Nucleus accumbens (tissue), 56 donors: Measurements from ENCODE around the gene COQ3.
A peak's percentile ranks its signal among the peaks of the same experiment; 100 is the strongest.

Experiments
- DNase-seq, 56 donors: peaks; one replicate each; lab custom pipeline; 2025; lab: John Stamatoyannopoulos, UW

Gene COQ3

DNA sequence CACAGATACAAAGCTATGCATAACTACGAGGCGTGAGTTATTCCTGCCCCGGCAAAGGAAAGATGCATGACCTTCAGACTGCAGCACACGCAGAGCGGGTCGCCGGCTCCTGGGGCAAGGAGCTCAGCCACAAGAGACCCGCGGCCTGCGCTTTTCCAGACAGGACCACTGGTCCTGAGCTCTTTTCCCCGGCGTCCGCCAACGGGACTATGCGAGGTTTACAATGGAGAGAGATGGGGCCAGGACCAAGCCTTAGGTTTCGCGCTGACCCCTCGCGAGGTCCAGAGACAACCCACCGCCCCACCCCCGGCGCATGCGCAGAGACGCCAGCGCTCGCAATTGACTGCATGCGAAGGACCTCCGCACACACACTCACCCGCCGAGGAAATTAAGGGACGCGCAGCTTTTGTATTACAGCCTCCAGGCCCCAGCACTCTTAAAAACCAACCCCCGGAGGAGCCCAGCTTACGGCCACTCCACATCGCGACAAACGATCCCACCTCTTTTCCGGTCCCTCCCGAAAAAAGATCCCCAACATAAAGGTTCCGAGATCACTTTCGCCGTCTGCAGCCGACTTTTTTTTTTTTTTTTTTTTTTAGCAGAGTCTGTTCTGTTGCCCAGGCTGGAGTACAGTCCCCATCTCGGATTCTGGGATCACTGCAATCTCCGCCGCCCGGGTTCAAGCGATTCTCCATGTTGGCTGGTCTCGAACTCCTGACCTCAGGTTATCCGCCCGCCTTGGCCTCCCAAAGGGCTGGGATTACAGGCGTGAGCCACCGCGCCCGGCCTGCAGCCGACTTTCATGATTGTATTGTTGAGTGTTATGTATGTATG, at the start of gene COQ3:
Gene COQ3, minus strand, starts transcription at position 498 of the 834 bp plus-strand sequence. Its CDS starts 16 bp downstream, at position 482.
- DNase-seq, result peak in 54 of 56 donors; percentile 16 to 84 (median 62)

- DNase-seq, result no peak
Observed at GRCh38 chr6:99434702-99435530, 40.9 kb upstream of the COQ3 start.

GRCh38 chr6:99432877-99433276, 38.9 kb upstream of the COQ3 start:
- no peak for DNase-seq

DNA sequence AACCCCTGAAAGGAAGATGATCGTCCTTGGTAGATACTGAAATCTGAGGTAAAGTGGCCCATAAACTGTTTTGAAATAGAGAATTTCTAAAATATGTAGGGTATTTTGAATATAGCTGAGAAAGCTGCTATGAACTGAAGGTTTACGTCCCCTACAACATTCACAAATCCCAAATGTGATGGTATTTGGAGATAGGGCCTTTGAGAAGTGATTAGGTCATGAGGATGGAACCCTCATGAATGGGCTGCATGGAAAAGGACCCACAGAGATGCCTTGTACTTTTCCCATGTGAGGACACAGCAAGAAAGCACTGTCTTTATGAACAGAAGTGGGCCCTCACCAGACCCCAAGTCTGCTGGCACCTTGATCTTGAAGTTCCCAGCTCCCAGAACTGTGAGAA, 37.9 kb upstream of the COQ3 start:
- DNase-seq, result no peak

DNA sequence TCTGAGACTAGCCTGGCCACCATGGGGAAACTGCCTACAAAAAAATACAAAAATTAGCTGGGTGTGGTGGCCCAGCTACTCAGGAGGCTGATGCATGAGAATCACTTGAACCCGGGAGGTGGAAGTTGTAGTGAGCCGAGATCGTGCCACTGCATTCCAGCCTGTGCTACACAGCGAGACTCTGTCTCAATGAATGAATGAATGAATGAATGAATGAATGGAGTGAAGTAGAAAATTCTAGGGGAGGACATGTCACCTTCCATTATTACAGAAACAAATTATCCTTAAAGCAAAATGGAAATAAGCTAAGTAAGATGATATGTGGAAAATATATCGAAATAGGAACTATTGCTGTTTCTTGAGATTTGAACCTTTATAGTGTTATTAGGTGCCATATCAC, 34.0 kb upstream of the COQ3 start:
- no peak for DNase-seq

- no peak for DNase-seq
Observed at GRCh38 chr6:99426451-99426757, 32.4 kb upstream of the COQ3 start.

DNA sequence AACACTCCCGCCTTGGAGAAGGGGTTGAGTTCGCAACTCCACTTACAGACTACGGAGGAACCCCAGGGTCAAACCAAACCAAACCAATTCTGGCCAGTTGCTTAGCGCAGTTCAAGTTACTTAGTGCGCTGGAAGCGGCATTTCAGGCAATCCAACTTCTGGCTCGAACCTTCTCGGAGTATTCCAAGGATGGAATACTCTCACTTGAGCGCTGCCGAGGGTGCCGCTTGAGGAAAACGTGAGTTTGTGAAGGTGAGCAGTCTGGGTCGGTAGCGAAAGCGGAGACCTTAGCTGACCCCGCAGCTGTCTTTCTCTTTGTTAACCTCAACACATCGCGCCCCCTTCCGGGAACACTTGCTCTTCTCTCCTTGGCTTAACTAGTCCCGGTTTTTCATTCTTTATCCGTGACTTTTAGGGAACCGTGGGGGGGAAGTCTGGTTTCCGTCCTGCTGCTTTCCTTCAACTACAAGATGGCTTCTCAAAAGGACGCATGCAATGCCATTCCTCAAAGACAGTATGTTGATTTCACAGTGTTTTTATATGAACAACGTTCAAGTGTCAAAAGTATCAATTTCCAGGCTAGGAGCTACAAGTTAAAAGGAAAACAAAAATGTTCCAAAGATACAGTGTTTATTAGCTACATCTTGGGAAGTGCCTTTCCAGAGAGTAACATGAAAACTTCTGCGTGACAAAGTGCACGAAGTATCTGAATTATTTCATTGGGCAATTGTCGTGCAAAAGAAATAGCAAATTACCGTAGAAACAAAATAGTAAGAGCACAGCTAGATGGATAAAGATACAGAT, 31.9 kb upstream of the COQ3 start:
- peak; percentile 29 to 97 (median 84) for DNase-seq

- peak in 55 of 56 donors; percentile 37 to 97 (median 90) for DNase-seq
Observed at GRCh38 chr6:99424761-99425646, 31.0 kb upstream of the COQ3 start, which contains the start of gene PNISR. PNISR (minus strand) TSS chr6:99425308; CDS start chr6:99414659, 10,649 bp downstream.

- no peak for DNase-seq
Observed at GRCh38 chr6:99424022-99424421, 30.0 kb upstream of the COQ3 start.

GRCh38 chr6:99422912-99423311, 28.9 kb upstream of the COQ3 start:
- no peak for DNase-seq

- no peak for DNase-seq
Observed at GRCh38 chr6:99416892-99417767, 23.1 kb upstream of the COQ3 start.

DNA sequence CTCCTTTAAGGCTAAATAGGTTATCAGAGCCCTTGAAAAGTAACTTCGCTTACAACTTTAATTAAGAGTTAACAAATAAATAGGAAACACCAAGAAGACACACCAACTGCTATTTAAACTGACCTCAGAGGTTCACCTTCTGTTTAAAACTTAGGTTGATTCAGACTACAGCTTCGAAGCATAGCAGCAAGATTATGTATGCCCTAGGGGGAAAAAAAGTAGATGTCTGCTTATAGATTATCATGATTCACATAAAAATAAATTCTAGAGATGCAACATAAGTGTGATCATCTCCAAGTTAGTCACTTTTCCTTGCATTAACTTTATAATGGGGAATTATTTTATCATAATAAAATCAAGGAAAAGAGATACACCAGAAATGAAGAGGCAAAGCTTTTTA, 22.2 kb upstream of the COQ3 start:
- DNase-seq, result no peak

DNA sequence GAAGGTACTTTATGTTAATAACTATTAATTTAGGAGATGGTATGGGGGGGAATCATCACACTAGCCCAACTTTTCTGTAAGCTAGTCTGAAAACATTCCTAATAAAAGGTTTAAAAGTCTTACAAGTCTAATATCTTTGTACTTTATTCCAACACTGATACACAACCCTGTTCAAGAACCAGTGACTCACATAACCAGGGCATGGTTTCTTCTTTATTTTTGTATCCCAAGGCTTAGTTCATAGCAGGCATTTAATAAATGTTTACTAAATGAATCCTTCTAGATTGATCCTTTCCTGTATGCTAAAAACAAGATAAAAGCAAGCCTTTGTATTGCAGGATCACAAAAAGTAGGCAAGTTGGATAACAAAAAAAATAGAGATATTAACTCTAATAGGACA, 21.5 kb upstream of the COQ3 start:
- no peak for DNase-seq

- peak in 23 of 56 donors; percentile 2 to 57 (median 9) for DNase-seq
Observed at GRCh38 chr6:99412065-99412464, 18.1 kb upstream of the COQ3 start.

DNA sequence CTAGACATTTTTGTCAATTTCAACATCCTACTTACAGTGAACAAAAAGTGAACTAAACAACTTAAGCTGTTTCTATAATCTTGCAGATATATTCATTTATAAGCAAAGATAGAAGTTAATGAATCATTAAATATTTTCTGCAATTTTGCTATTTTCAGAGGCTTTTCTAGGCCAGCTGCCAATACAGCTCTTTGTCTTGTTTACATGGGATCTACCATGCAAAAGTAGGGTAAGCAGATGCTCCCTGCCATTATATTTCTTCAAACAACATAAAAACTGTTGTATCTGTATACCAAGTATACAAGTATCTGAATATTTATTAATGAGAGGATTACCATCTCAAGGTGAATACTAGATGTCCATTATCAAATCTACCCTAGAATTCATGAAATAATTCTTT, 15.7 kb upstream of the COQ3 start:
- no peak for DNase-seq

GRCh38 chr6:99407076-99407475, 13.1 kb upstream of the COQ3 start:
- DNase-seq, result no peak

GRCh38 chr6:99402448-99402847, 8.5 kb upstream of the COQ3 start:
- no peak for DNase-seq

DNA sequence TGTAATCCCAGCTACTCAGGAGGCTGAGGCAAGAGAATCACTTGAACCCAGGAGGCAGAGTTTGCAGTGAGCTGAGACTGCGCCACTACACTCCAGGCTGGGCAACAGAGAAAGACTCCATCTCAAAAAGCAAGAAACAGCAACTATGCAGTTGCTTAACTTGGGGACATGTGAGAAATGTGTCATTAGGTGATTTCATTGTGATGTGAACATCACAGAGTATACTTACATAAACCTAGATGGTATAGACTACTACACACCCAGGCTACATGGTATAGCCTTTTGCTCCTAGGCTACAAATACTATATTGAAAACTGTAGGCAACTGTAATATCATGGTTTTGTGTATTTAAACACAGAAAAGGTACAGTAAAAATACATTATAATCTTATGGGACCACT, 3.3 kb upstream of the COQ3 start:
- DNase-seq, result no peak

DNA sequence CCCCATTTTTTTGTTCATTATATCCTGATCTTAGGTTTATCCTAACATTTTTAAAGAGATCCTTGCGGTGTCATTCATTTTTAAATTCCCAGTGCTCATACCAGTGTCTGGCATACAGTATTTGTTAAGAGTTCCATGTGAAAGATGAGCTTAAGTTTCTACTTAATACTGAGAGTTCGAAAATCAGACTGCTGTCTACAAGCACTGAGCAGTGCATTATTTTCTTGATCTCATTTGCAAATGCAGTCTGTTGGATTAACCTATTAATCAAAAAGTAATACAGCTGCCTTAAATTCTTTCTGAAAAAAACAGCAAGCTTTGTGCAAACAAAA, 663 bp downstream of the COQ3 start:
- DNase-seq, result no peak
